Osteocyte (in vitro differentiated cells): ENCODE data around the gene OTUB1. TPM values are rescaled to one million over a fixed set of nuclear protein-coding genes. Genes with fewer than 3 reads are reported as not detected.

Experiments used
- DNase-seq: peaks from one replicate; pipeline ENCODE4 v3.0.0; 2021; ENCODE audit warnings: mixed read lengths; ENCODE audit not compliant: unreplicated experiment; ENCODE audit errors: extremely low spot score
- H3K27ac Mint-ChIP-seq: one replicate; pipeline ENCODE4 v1.8.0; 2021; ENCODE audit warnings: mild to moderate bottlenecking, mixed read lengths; ENCODE audit not compliant: unreplicated experiment
- H3K27me3 Mint-ChIP-seq: one replicate; pipeline ENCODE4 v1.8.0; 2021; ENCODE audit warnings: mixed read lengths; ENCODE audit not compliant: unreplicated experiment
- H3K36me3 Mint-ChIP-seq: one replicate; pipeline ENCODE4 v1.8.0; 2021; ENCODE audit warnings: mixed read lengths; ENCODE audit not compliant: unreplicated experiment
- H3K4me1 Mint-ChIP-seq: one replicate; pipeline ENCODE4 v1.8.0; 2021; ENCODE audit warnings: mixed read lengths; ENCODE audit not compliant: unreplicated experiment
- H3K4me3 Mint-ChIP-seq: one replicate; pipeline ENCODE4 v1.8.0; 2021; ENCODE audit warnings: mild to moderate bottlenecking, moderate library complexity, mixed read lengths; ENCODE audit not compliant: unreplicated experiment
- H3K9me3 Mint-ChIP-seq: one replicate; pipeline ENCODE4 v1.8.0; 2021; ENCODE audit warnings: mixed read lengths; ENCODE audit not compliant: unreplicated experiment
- total RNA-seq: library from RNA; stranded (reverse); gene quantifications from 2 replicates; pipeline ENCODE4 v1.2.1, GENCODE V29; 2021
- TF ChIP-seq, protein P1 (sequence below): fragments of 200-600 bp; sonication (generic); IDR thresholded peaks from 2 replicates; pipeline ENCODE4 v1.5.0; 2021; ENCODE audit warnings: antibody characterized with exemption, mild to moderate bottlenecking, moderate library complexity

The OTUB1 gene
- total RNA-seq, 1 donor from 2014 or later, result 71.4 TPM

DNA sequence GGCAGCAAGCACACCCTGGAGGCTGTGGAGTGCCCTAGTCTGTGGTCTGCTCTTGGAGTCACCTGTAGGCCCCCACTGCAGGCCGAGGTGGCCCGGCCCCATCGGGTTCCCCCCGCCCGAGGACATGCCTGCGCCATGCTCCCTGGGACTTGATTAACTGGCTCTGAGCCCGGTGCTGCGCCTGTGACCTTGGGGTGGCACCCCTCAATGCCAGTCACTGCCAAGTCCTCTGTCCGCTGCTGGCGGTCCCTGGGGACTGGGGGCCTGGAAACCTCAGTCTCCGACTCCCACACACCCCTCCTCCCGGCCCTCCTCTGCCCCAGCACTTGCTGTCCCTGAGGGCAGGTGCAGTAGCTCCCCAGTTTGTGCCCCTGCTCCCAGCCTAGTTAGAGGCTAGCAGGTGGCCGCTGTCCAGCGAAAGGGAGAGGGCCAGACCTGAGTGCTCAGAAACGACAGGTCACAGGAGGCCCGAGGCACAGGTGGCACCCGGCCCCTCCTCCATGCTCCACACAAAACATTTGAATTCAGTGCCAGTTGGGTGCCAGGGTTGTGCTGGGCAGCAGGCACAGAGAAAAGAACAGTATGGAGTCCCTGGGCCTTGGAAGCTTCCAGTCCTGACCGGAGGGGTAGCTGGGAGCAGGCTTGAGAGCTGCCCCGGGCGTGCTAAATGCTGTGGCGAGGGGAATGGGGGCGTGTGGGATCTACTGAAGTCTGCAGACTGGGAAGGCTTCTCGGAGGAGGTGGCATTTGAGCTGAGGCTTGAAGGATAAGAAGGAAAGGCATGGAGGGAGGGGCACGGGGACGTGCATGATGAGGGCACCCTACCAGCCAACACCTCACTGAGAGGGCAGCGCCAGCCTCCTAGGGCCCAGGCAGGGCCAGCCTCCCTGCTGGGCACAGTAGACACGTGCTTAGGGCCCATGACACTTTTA, 33.1 kb downstream of the OTUB1 start:
- H3K27me3 Mint-ChIP-seq, result no peaks in the 10 kb centered on the region
- no peak overlapping the region for H3K27ac Mint-ChIP-seq
- TF ChIP-seq, protein P1, sequence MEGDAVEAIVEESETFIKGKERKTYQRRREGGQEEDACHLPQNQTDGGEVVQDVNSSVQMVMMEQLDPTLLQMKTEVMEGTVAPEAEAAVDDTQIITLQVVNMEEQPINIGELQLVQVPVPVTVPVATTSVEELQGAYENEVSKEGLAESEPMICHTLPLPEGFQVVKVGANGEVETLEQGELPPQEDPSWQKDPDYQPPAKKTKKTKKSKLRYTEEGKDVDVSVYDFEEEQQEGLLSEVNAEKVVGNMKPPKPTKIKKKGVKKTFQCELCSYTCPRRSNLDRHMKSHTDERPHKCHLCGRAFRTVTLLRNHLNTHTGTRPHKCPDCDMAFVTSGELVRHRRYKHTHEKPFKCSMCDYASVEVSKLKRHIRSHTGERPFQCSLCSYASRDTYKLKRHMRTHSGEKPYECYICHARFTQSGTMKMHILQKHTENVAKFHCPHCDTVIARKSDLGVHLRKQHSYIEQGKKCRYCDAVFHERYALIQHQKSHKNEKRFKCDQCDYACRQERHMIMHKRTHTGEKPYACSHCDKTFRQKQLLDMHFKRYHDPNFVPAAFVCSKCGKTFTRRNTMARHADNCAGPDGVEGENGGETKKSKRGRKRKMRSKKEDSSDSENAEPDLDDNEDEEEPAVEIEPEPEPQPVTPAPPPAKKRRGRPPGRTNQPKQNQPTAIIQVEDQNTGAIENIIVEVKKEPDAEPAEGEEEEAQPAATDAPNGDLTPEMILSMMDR, result no peak
- no peaks in the 10 kb centered on the region for H3K9me3 Mint-ChIP-seq
- DNase-seq, result no peak
- no peak overlapping the region for H3K4me3 Mint-ChIP-seq
- no peaks in the 10 kb centered on the region for H3K36me3 Mint-ChIP-seq
- H3K4me1 Mint-ChIP-seq, result peaks cover 24% of the 10 kb centered on the region

DNA sequence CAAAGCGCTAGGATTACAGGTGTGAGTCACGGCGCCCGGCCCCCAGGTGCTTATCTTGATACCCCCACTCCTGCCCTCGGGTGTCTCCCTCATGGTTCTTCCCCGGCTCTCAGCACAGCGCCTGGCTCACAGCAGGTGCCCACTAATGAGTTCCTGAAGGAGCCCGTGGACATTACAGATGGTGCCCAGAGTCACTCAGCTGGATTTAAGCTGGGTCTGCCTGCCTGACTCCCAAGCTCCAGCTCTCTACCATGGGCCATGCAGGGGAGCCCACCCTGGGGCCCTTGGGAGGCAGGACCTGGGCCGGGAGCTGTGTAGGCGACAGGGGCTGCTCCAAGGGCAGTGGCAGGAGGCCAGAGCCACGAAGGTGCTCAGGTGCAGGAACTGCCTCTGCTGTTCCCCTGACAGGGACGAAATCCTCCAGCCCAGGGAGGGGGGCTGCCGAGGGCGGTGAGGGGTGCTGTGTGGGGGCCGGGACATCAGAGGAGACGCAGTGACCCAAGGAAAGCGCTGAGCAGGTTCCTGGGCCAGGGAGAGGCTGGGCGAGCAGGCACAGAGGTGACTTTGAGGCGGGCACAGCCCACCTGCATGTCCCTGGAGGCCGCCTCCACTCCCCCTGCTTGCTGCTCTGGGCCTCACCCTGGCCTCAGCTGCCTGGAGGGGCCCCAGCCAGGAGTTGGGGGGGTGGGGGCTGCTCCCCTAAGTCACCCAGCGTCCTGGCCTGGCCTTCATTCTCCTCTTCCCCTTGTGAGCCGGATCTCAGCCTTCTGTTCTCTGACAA, 34.9 kb downstream of the OTUB1 start:
- Mint-ChIP-seq H3K4me1 (peaks cover 27% of the 10 kb centered on the region), H3K36me3 (no peaks in the 10 kb centered on the region), H3K27ac (no peak overlapping the region), H3K4me3 (no peak overlapping the region), H3K27me3 (no peaks in the 10 kb centered on the region), H3K9me3 (no peaks in the 10 kb centered on the region)
- TF ChIP-seq, protein P1, result no peak
- no peak for DNase-seq

DNA sequence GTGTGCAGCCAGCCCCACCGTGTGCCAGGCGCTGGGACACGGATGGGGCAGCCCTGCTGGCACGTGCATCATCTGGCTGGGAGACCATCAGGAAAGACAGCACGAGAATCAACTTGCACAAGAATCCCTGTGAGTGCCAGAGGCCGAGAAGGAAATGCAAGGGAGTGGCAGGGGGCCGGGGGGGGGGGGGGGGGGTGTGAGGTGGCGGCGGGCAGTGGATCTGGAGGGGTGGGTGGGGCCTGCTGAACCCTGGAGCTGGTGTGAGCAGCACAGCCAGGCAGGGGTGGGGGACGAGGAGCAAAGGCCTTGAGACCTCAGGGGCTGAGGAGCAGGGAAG, 35.5 kb downstream of the OTUB1 start:
- no peaks in the 10 kb centered on the region for H3K9me3 Mint-ChIP-seq
- H3K4me1 Mint-ChIP-seq, result peaks cover 27% of the 10 kb centered on the region
- H3K27ac Mint-ChIP-seq, result peak overlapping the region; percentile 73
- no peak for DNase-seq
- H3K36me3 Mint-ChIP-seq, result no peaks in the 10 kb centered on the region
- no peaks in the 10 kb centered on the region for H3K27me3 Mint-ChIP-seq
- TF ChIP-seq, protein P1, result no peak
- H3K4me3 Mint-ChIP-seq, result no peak overlapping the region

DNA sequence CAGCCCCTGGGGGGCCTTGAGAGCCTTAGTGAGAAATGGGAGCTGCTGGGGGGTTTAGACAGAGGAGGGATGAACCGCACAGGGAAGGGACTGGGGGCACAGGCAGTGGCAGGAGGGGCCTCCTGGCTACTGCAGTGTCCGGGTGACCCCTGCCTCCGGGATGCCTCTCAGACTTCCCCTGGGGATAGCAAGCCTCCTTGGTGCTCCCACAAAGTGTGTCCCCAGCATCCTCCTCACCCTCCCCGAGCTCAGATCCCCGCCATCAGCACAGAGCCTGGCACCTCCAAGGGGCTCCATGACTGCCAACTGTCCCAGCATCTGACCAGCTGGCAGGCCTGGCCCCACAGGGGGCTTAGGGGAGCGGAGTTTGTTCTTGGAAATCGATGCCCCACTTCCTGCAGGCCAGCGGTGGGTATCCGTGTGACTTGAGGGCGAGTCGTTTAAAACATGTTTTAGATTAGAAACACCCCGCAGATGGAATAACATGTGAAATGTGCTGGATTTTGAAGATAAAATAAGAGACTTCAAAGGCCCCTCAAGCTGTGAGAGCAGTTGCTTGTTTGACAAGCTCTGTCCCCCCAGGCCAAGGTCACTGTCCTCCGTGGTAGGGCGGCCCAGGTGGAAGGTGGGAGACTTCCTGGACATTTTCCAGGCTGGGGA, 36.0 kb downstream of the OTUB1 start:
- no peaks in the 10 kb centered on the region for H3K27me3 Mint-ChIP-seq
- no peak for DNase-seq
- peak overlapping the region; percentile 73 for H3K27ac Mint-ChIP-seq
- TF ChIP-seq, protein P1, result no peak
- peaks cover 29% of the 10 kb centered on the region for H3K4me1 Mint-ChIP-seq
- H3K9me3 Mint-ChIP-seq, result no peaks in the 10 kb centered on the region
- H3K36me3 Mint-ChIP-seq, result no peaks in the 10 kb centered on the region
- H3K4me3 Mint-ChIP-seq, result no peak overlapping the region
